Karpas-422 (cell line): Measurements from ENCODE around the gene STXBP2. TPM values are rescaled to one million over a fixed set of nuclear protein-coding genes. Genes with fewer than 3 reads are reported as not detected.
A peak's percentile ranks its signal among the peaks of the same experiment; 100 is the strongest.

ENCODE experiments used
- DNase-seq: peaks from one replicate; pipeline ENCODE4 v3.0.0-alpha.2; 2015
- H2AFZ ChIP-seq: fragments of 200-600 bp; sonication (generic); 2 replicates; pipeline ENCODE4 v1.6.1; 2014; ENCODE audit warnings: antibody characterized with exemption, low read length, mixed read lengths
- H3K27ac ChIP-seq: fragments of 200-600 bp; sonication (generic); 2 replicates; pipeline ENCODE4 v1.5.1; 2014; ENCODE audit warnings: mild to moderate bottlenecking, low read length, moderate library complexity
- H3K27me3 ChIP-seq: fragments of 200-600 bp; sonication (generic); 2 replicates; pipeline ENCODE4 v1.6.1; 2014; ENCODE audit warnings: low read length, mixed read lengths
- H3K36me3 ChIP-seq: fragments of 200-600 bp; sonication (generic); 2 replicates; pipeline ENCODE4 v1.6.1; 2014; ENCODE audit warnings: low read length, mixed read lengths; ENCODE audit not compliant: insufficient read depth
- H3K4me1 ChIP-seq: fragments of 200-600 bp; sonication (generic); 2 replicates; pipeline ENCODE4 v1.6.1; 2014; ENCODE audit warnings: mild to moderate bottlenecking, low read length, mixed read lengths
- H3K4me2 ChIP-seq: fragments of 200-600 bp; sonication (generic); 2 replicates; pipeline ENCODE4 v1.6.1; 2014; ENCODE audit warnings: low read length, low read depth, mild to moderate bottlenecking; ENCODE audit not compliant: poor library complexity, severe bottlenecking
- H3K4me3 ChIP-seq: fragments of 200-600 bp; sonication (generic); 2 replicates; pipeline ENCODE4 v1.5.1; 2014; ENCODE audit warnings: mild to moderate bottlenecking, antibody characterized with exemption, low read length, mixed read lengths
- H3K79me2 ChIP-seq: fragments of 200-600 bp; sonication (generic); 2 replicates; pipeline ENCODE4 v1.6.1; 2014; ENCODE audit warnings: mild to moderate bottlenecking, low read length, mixed read lengths
- H3K9ac ChIP-seq: fragments of 200-600 bp; sonication (generic); 2 replicates; pipeline ENCODE4 v1.6.0; 2014; ENCODE audit warnings: low read length
- H3K9me2 ChIP-seq: fragments of 200-600 bp; sonication (generic), shearing (Covaris generic); replicated peaks from 2 replicates; pipeline ENCODE4 v1.6.0; 2014; ENCODE audit warnings: mild to moderate bottlenecking, low read length, moderate library complexity; ENCODE audit not compliant: insufficient read depth
- H3K9me3 ChIP-seq: fragments of 300-700, 200-600 bp; sonication (generic); 2 replicates; pipeline ENCODE4 v1.6.1; 2014; ENCODE audit warnings: low read length, mixed read lengths
- H4K20me1 ChIP-seq: fragments of 200-600 bp; sonication (generic); 2 replicates; pipeline ENCODE4 v1.6.1; 2014; ENCODE audit warnings: mild to moderate bottlenecking, antibody characterized with exemption, low read length, low read depth; ENCODE audit not compliant: insufficient read depth
- total RNA-seq: library from RNA; depleted of rRNA; stranded (reverse); fragments of >200 nt; shearing (Covaris generic); gene quantifications from 2 replicates; pipeline ENCODE4 v1.2.3, GENCODE V29; 2014; ENCODE audit warnings: low replicate concordance

Gene STXBP2
- total RNA-seq, 1 experiment from 2014 or later = 36.5 TPM

GRCh38 chr19:7648265-7649014 lies 11.5 kb downstream of the STXBP2 start:
- Histone ChIP-seq H3K4me3 (no peak overlapping the region), H3K27me3 (no peaks in the 10 kb centered on the region), H3K36me3 (no peaks in the 10 kb centered on the region), H3K4me2 (no peak overlapping the region), H3K27ac (no peak overlapping the region), H3K9ac (no peak overlapping the region), H3K9me3 (no peaks in the 10 kb centered on the region), H3K4me1 (peaks cover 5% of the 10 kb centered on the region), H3K9me2 (no peaks in the 10 kb centered on the region), H4K20me1 (no peaks in the 10 kb centered on the region; the same call in 1 of the 2 replicates), H3K79me2 (no peaks in the 10 kb centered on the region), H2AFZ (no peak overlapping the region)
- DNase-seq = no peak

GRCh38 chr19:7650148-7650547 lies 13.2 kb downstream of the STXBP2 start:
- no peak for DNase-seq
- no peak overlapping the region for H3K9ac ChIP-seq
- no peak overlapping the region for H3K4me3 ChIP-seq
- no peaks in the 10 kb centered on the region for H3K9me2 ChIP-seq
- no peak overlapping the region for H3K4me2 ChIP-seq
- H3K9me3 ChIP-seq = no peaks in the 10 kb centered on the region
- no peak overlapping the region for H2AFZ ChIP-seq
- no peaks in the 10 kb centered on the region for H3K79me2 ChIP-seq
- no peaks in the 10 kb centered on the region for H3K36me3 ChIP-seq
- no peaks in the 10 kb centered on the region for H3K27me3 ChIP-seq
- H3K27ac ChIP-seq = no peak overlapping the region
- peaks cover 5% of the 10 kb centered on the region for H3K4me1 ChIP-seq
- H4K20me1 ChIP-seq = no peaks in the 10 kb centered on the region

- H4K20me1 ChIP-seq = no peaks in the 10 kb centered on the region
- H3K27me3 ChIP-seq = no peaks in the 10 kb centered on the region
- H3K9ac ChIP-seq = peak overlapping the region; percentile 48
- peaks cover 5% of the 10 kb centered on the region for H3K4me1 ChIP-seq
- no peaks in the 10 kb centered on the region for H3K36me3 ChIP-seq
- no peaks in the 10 kb centered on the region for H3K79me2 ChIP-seq
- H3K9me2 ChIP-seq = no peaks in the 10 kb centered on the region
- H3K27ac ChIP-seq = no peak overlapping the region
- H3K4me3 ChIP-seq = peak overlapping the region; percentile 54
- H3K4me2 ChIP-seq = peak overlapping the region; percentile 69
- peak overlapping the region; percentile 82 for H2AFZ ChIP-seq
- H3K9me3 ChIP-seq = no peaks in the 10 kb centered on the region
- DNase-seq = peak; percentile 90
These were observed 15.2 kb downstream of the STXBP2 start for GRCh38 chr19:7652061-7652641.

- H2AFZ ChIP-seq = no peak overlapping the region
- no peaks in the 10 kb centered on the region for H3K27me3 ChIP-seq
- no peak overlapping the region for H3K4me3 ChIP-seq
- no peak overlapping the region for H3K4me2 ChIP-seq
- H3K27ac ChIP-seq = no peak overlapping the region
- no peaks in the 10 kb centered on the region for H4K20me1 ChIP-seq
- no peaks in the 10 kb centered on the region for H3K36me3 ChIP-seq
- no peaks in the 10 kb centered on the region for H3K79me2 ChIP-seq
- H3K9me2 ChIP-seq = no peaks in the 10 kb centered on the region
- no peak overlapping the region for H3K9ac ChIP-seq
- H3K4me1 ChIP-seq = peaks cover 5% of the 10 kb centered on the region
- H3K9me3 ChIP-seq = no peaks in the 10 kb centered on the region
- no peak for DNase-seq
These were observed 17.5 kb downstream of the STXBP2 start for GRCh38 chr19:7654401-7654800.

GRCh38 chr19:7655581-7655980 lies 18.7 kb downstream of the STXBP2 start:
- H3K27me3 ChIP-seq = no peaks in the 10 kb centered on the region
- no peak overlapping the region for H3K4me3 ChIP-seq
- no peaks in the 10 kb centered on the region for H3K9me3 ChIP-seq
- H3K4me1 ChIP-seq = peaks cover 5% of the 10 kb centered on the region
- no peaks in the 10 kb centered on the region for H3K36me3 ChIP-seq
- H3K27ac ChIP-seq = no peak overlapping the region
- no peaks in the 10 kb centered on the region for H3K79me2 ChIP-seq
- H4K20me1 ChIP-seq = no peaks in the 10 kb centered on the region
- H3K9ac ChIP-seq = no peak overlapping the region
- DNase-seq = no peak
- H2AFZ ChIP-seq = no peak overlapping the region
- H3K9me2 ChIP-seq = no peaks in the 10 kb centered on the region
- no peak overlapping the region for H3K4me2 ChIP-seq

GRCh38 chr19:7657131-7657751 lies 20.3 kb downstream of the STXBP2 start:
- H3K4me1 ChIP-seq = peaks cover 2% of the 10 kb centered on the region
- H3K9ac ChIP-seq = no peak overlapping the region
- DNase-seq = no peak
- no peaks in the 10 kb centered on the region for H3K36me3 ChIP-seq
- no peak overlapping the region for H2AFZ ChIP-seq
- H3K9me3 ChIP-seq = no peaks in the 10 kb centered on the region
- H3K9me2 ChIP-seq = no peaks in the 10 kb centered on the region
- H3K27me3 ChIP-seq = no peaks in the 10 kb centered on the region
- H3K79me2 ChIP-seq = no peaks in the 10 kb centered on the region
- H4K20me1 ChIP-seq = no peaks in the 10 kb centered on the region
- H3K4me3 ChIP-seq = no peak overlapping the region
- no peak overlapping the region for H3K27ac ChIP-seq
- H3K4me2 ChIP-seq = no peak overlapping the region

GRCh38 chr19:7658219-7658686 lies 21.3 kb downstream of the STXBP2 start:
- Histone ChIP-seq H2AFZ (no peak overlapping the region), H3K79me2 (no peaks in the 10 kb centered on the region), H3K9me2 (no peaks in the 10 kb centered on the region), H4K20me1 (no peaks in the 10 kb centered on the region), H3K4me1 (no peaks in the 10 kb centered on the region), H3K9me3 (no peaks in the 10 kb centered on the region), H3K27me3 (no peaks in the 10 kb centered on the region), H3K4me3 (no peak overlapping the region), H3K4me2 (no peak overlapping the region), H3K9ac (no peak overlapping the region; the same call in 1 of the 2 replicates), H3K36me3 (no peaks in the 10 kb centered on the region), H3K27ac (no peak overlapping the region)
- DNase-seq = peak; percentile 68

- Histone ChIP-seq H3K27me3 (no peaks in the 10 kb centered on the region), H3K9ac (no peak overlapping the region), H3K79me2 (no peaks in the 10 kb centered on the region), H3K4me1 (no peaks in the 10 kb centered on the region), H3K9me2 (no peaks in the 10 kb centered on the region), H3K36me3 (no peaks in the 10 kb centered on the region), H3K27ac (no peak overlapping the region), H3K4me2 (no peak overlapping the region), H3K9me3 (no peaks in the 10 kb centered on the region), H3K4me3 (no peak overlapping the region), H2AFZ (no peak overlapping the region), H4K20me1 (no peaks in the 10 kb centered on the region)
- DNase-seq = no peak
These were observed 25.0 kb downstream of the STXBP2 start for GRCh38 chr19:7661744-7662538.
